GM18909 (cell line): ENCODE data around the gene METTL9.
"Not testable (repeated sequence)": the region's sequence is repeated elsewhere in the genome, so short reads cannot be mapped to it uniquely, and the experiment has no call there.

Experiments used
- ATAC-seq: cut with Tn5 transposase; IDR thresholded peaks from one replicate; pipeline ENCODE4 v1.9.1; 2021; ENCODE audit warnings: mild to moderate bottlenecking; ENCODE audit not compliant: unreplicated experiment, poor library complexity

The METTL9 gene

GRCh38 chr16:21570676-21571017 lies 28.7 kb upstream of the METTL9 start:
- no peak for ATAC-seq

GRCh38 chr16:21573506-21573905 lies 25.9 kb upstream of the METTL9 start:
- ATAC-seq: not testable (repeated sequence)

- ATAC-seq: no peak
These were observed 25.0 kb upstream of the METTL9 start for GRCh38 chr16:21574372-21574771.

- not testable (repeated sequence) for ATAC-seq
These were observed 23.1 kb upstream of the METTL9 start for GRCh38 chr16:21576323-21576722.

GRCh38 chr16:21577487-21577886 lies 21.9 kb upstream of the METTL9 start:
- not testable (repeated sequence) for ATAC-seq

- not testable (repeated sequence) for ATAC-seq
These were observed 21.1 kb upstream of the METTL9 start for GRCh38 chr16:21578311-21578710.

GRCh38 chr16:21580131-21580530 lies 19.2 kb upstream of the METTL9 start:
- not testable (repeated sequence) for ATAC-seq

GRCh38 chr16:21580807-21581206 lies 18.6 kb upstream of the METTL9 start:
- ATAC-seq: no peak

- ATAC-seq: no peak
These were observed 14.6 kb upstream of the METTL9 start for GRCh38 chr16:21584817-21585216.

GRCh38 chr16:21588593-21588992 lies 10.8 kb upstream of the METTL9 start:
- ATAC-seq: not testable (repeated sequence)

- no peak for ATAC-seq
These were observed 9.8 kb upstream of the METTL9 start for GRCh38 chr16:21589551-21589950.

- no peak for ATAC-seq
These were observed 9.1 kb upstream of the METTL9 start for GRCh38 chr16:21590287-21590686.

- no peak for ATAC-seq
These were observed 8.6 kb upstream of the METTL9 start for GRCh38 chr16:21590796-21591195.

- no peak for ATAC-seq
These were observed 7.2 kb upstream of the METTL9 start for GRCh38 chr16:21592191-21592590.

GRCh38 chr16:21593530-21594289 lies 5.7 kb upstream of the METTL9 start:
- ATAC-seq: no peak

GRCh38 chr16:21597561-21598030 lies 1.8 kb upstream of the METTL9 start:
- ATAC-seq: no peak

GRCh38 chr16:21598206-21598605 lies 1.2 kb upstream of the METTL9 start:
- ATAC-seq: no peak

GRCh38 chr16:21598701-21599121 lies 666 bp upstream of the METTL9 start:
- ATAC-seq: no peak

- peak; percentile 30 for ATAC-seq
These were observed 825 bp downstream of the METTL9 start for GRCh38 chr16:21600031-21600773.

- ATAC-seq: no peak
These were observed 3.4 kb downstream of the METTL9 start for GRCh38 chr16:21602785-21603184.

GRCh38 chr16:21603928-21604327 lies 4.6 kb downstream of the METTL9 start:
- ATAC-seq: no peak

- not testable (repeated sequence) for ATAC-seq
These were observed 6.5 kb downstream of the METTL9 start for GRCh38 chr16:21605848-21606247.
